Astrocyte (in vitro differentiated cells and primary cell): ENCODE data around the gene ADGRD1. TPM values are rescaled to one million over a fixed set of nuclear protein-coding genes. Genes with fewer than 3 reads are reported as not detected.

ENCODE experiments used
- DNase-seq: peaks from one replicate; pipeline ENCODE4 v3.0.0-alpha.2; 2010; ENCODE audit warnings: low read depth
- FAIRE-seq: peaks from 2 replicates; lab custom pipeline; 2011; peaks lifted over from hg19 to GRCh38; lab: Jason Lieb, UNC
- H2AFZ ChIP-seq: 2 replicates; pipeline ENCODE4 v1.6.0; 2012; ENCODE audit warnings: low read depth, low read length, inconsistent platforms
- H3K27ac ChIP-seq: 2 replicates; pipeline ENCODE4 v1.5.1; 2011; ENCODE audit warnings: low read depth, low read length, inconsistent platforms
- H3K27me3 ChIP-seq: 2 replicates; pipeline ENCODE4 v1.6.0; 2011; ENCODE audit warnings: low read length, inconsistent platforms; ENCODE audit not compliant: insufficient read depth
- H3K36me3 ChIP-seq: 2 replicates; pipeline ENCODE4 v1.5.1; 2011; ENCODE audit warnings: low read length, inconsistent platforms; ENCODE audit not compliant: insufficient read depth
- H3K4me1 ChIP-seq: 2 replicates; pipeline ENCODE4 v1.5.1; 2011; ENCODE audit warnings: low read length, inconsistent platforms; ENCODE audit not compliant: insufficient read depth
- H3K4me2 ChIP-seq: 2 replicates; pipeline ENCODE4 v1.6.0; 2012; ENCODE audit warnings: low read length, inconsistent platforms
- H3K4me3 ChIP-seq: 2 replicates; pipeline ENCODE4 v1.5.1; 2011; ENCODE audit warnings: low read depth, mild to moderate bottlenecking, low read length, inconsistent platforms; ENCODE audit not compliant: insufficient read depth
- H3K79me2 ChIP-seq: 2 replicates; pipeline ENCODE4 v1.6.0; 2012; ENCODE audit warnings: mild to moderate bottlenecking, low read length, inconsistent platforms; ENCODE audit not compliant: insufficient read depth
- H3K9ac ChIP-seq: 2 replicates; pipeline ENCODE4 v1.6.0; 2012; ENCODE audit warnings: mild to moderate bottlenecking, low read length, inconsistent platforms
- H3K9me3 ChIP-seq: 2 replicates; pipeline ENCODE4 v1.5.1; 2012; ENCODE audit warnings: low read depth, mild to moderate bottlenecking, low read length, inconsistent platforms; ENCODE audit not compliant: insufficient read depth
- H4K20me1 ChIP-seq: 2 replicates; pipeline ENCODE4 v1.6.0; 2012; ENCODE audit warnings: low read length, inconsistent platforms; ENCODE audit not compliant: insufficient read depth
- H3K27ac Mint-ChIP-seq: one replicate; pipeline ENCODE4 v1.8.0; 2021; ENCODE audit warnings: mild to moderate bottlenecking, mixed read lengths; ENCODE audit not compliant: unreplicated experiment
- H3K27me3 Mint-ChIP-seq: one replicate; pipeline ENCODE4 v1.8.0; 2021; ENCODE audit warnings: low read depth, mixed read lengths; ENCODE audit not compliant: unreplicated experiment
- H3K36me3 Mint-ChIP-seq: one replicate; pipeline ENCODE4 v1.8.0; 2021; ENCODE audit warnings: low read depth, mixed read lengths; ENCODE audit not compliant: unreplicated experiment
- H3K4me1 Mint-ChIP-seq: one replicate; pipeline ENCODE4 v1.8.0; 2021; ENCODE audit warnings: low read depth, mixed read lengths; ENCODE audit not compliant: unreplicated experiment
- H3K4me3 Mint-ChIP-seq: one replicate; pipeline ENCODE4 v1.8.0; 2021; ENCODE audit warnings: mild to moderate bottlenecking, moderate library complexity, mixed read lengths; ENCODE audit not compliant: unreplicated experiment
- H3K9me3 Mint-ChIP-seq: one replicate; pipeline ENCODE4 v1.8.0; 2021; ENCODE audit warnings: mild to moderate bottlenecking, mixed read lengths; ENCODE audit not compliant: unreplicated experiment
- CTCF ChIP-seq: IDR thresholded peaks from 2 replicates; pipeline ENCODE4 v1.5.1; 2011; ENCODE audit warnings: low read depth, mild to moderate bottlenecking, inconsistent platforms, low read length, moderate library complexity; ENCODE audit not compliant: insufficient read depth
- EZH2 ChIP-seq: IDR thresholded peaks from 2 replicates; pipeline ENCODE4 v1.6.1; 2012; ENCODE audit warnings: mild to moderate bottlenecking, low read length, inconsistent platforms; ENCODE audit not compliant: insufficient read depth
- total RNA-seq: library from RNA; stranded (reverse); gene quantifications from 2 replicates; pipeline ENCODE4 v1.2.1, GENCODE V29; 2021

Gene ADGRD1
- total RNA-seq, 1 donor from 2014 or later = 3.0 TPM

- no peak overlapping the region for H3K4me3 Mint-ChIP-seq
- H3K27me3 Mint-ChIP-seq = peaks cover 48% of the 10 kb centered on the region
- H3K27ac ChIP-seq = no peak overlapping the region
- H3K36me3 ChIP-seq = no peaks in the 10 kb centered on the region
- H4K20me1 ChIP-seq = no peaks in the 10 kb centered on the region
- H3K27me3 ChIP-seq = peaks cover 2% of the 10 kb centered on the region
- H3K9ac ChIP-seq = no peak overlapping the region
- H3K27ac Mint-ChIP-seq = no peak overlapping the region
- H3K4me1 Mint-ChIP-seq = no peaks in the 10 kb centered on the region
- no peaks in the 10 kb centered on the region for H3K79me2 ChIP-seq
- no peaks in the 10 kb centered on the region for H3K4me1 ChIP-seq
- no peaks in the 10 kb centered on the region for H3K9me3 Mint-ChIP-seq
- no peak for TF ChIP-seq EZH2
- no peak for TF ChIP-seq CTCF
- DNase-seq = no peak
- H3K4me3 ChIP-seq = no peak overlapping the region
- no peak overlapping the region for H3K4me2 ChIP-seq
- no peak overlapping the region for H2AFZ ChIP-seq
- FAIRE-seq = no peak
- no peaks in the 10 kb centered on the region for H3K9me3 ChIP-seq
- peaks cover 1% of the 10 kb centered on the region for H3K36me3 Mint-ChIP-seq
These were observed 54.6 kb downstream of the ADGRD1 start for GRCh38 chr12:131008131-131008912.

DNA sequence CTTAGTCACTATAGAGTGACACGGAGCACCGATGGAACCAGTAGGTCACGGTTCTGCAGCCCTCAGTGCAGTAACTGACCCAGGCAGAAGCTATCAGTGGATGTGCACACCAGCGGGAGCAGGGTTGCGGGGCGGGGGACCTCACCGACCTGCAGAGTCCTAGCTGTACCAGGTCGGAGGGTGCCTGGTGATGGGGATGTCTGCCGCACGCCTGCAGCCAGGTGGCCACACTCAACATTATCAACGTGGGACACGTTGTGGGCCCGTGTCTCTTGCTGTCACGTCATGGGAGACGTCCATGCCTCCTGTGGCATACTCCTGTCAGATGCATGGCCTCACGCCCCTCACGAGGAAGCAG, 55.2 kb downstream of the ADGRD1 start:
- H3K4me3 ChIP-seq = no peak overlapping the region
- Mint-ChIP-seq H3K9me3 (no peaks in the 10 kb centered on the region), H3K4me1 (no peaks in the 10 kb centered on the region), H3K27me3 (peaks cover 50% of the 10 kb centered on the region), H3K36me3 (peaks cover 1% of the 10 kb centered on the region), H3K27ac (no peak overlapping the region), H3K4me3 (no peak overlapping the region)
- no peak overlapping the region for H3K4me2 ChIP-seq
- no peak overlapping the region for H3K9ac ChIP-seq
- no peak overlapping the region for H2AFZ ChIP-seq
- no peak for DNase-seq
- H3K4me1 ChIP-seq = no peaks in the 10 kb centered on the region
- H3K27me3 ChIP-seq = peaks cover 2% of the 10 kb centered on the region
- no peaks in the 10 kb centered on the region for H3K36me3 ChIP-seq
- no peaks in the 10 kb centered on the region for H3K9me3 ChIP-seq
- no peaks in the 10 kb centered on the region for H4K20me1 ChIP-seq
- H3K79me2 ChIP-seq = no peaks in the 10 kb centered on the region
- H3K27ac ChIP-seq = no peak overlapping the region
- FAIRE-seq = no peak
- TF ChIP-seq EZH2 (no peak), CTCF (no peak)
